OCI-LY7 (cell line): ENCODE results near the gene TRIB2. TPM values are rescaled to one million over a fixed set of nuclear protein-coding genes. Genes with fewer than 3 reads are reported as not detected.

Experiments used
- BruUV-seq: library from RNA; stranded (reverse); fragments of 400-500 nt; replicated peaks from 2 replicates; lab custom pipeline; 2021; lab: Mats Ljungman, UMichigan
- CTCF ChIA-PET: fragments of 300-600 bp; sonication (Branson Sonifier 250); formaldehyde crosslinking; loops from one replicate; lab custom pipeline; 2022; ENCODE audit warnings: antibody characterized with exemption; ENCODE audit not compliant: unreplicated experiment; lab: Charles Lee
- POLR2A ChIA-PET: fragments of 300-600 bp; sonication (Branson Sonifier 250); formaldehyde crosslinking; loops from one replicate; lab custom pipeline; 2022; ENCODE audit warnings: antibody characterized with exemption; lab: Charles Lee
- DNase-seq: peaks from one replicate; pipeline ENCODE4 v3.0.0-alpha.2; 2015; ENCODE audit warnings: low spot score
- H2AFZ ChIP-seq: fragments of 200-600 bp; sonication (generic), shearing (Covaris generic); 2 replicates; pipeline ENCODE4 v1.6.1; 2014; ENCODE audit warnings: mild to moderate bottlenecking, antibody characterized with exemption, low read length, moderate library complexity
- H3K27ac ChIP-seq: fragments of 200-600 bp; sonication (generic); 2 replicates; pipeline ENCODE4 v1.5.1; 2014; ENCODE audit warnings: mixed run types, low read depth, mild to moderate bottlenecking, moderate library complexity, low read length, inconsistent platforms; ENCODE audit not compliant: poor library complexity, severe bottlenecking
- H3K36me3 ChIP-seq: fragments of 200-600 bp; sonication (generic); 2 replicates; pipeline ENCODE4 v1.6.1; 2014; ENCODE audit warnings: mild to moderate bottlenecking, antibody characterized with exemption, low read length, moderate library complexity, mixed read lengths; ENCODE audit not compliant: insufficient read depth
- H3K4me1 ChIP-seq: fragments of 200-600 bp; sonication (generic); 2 replicates; pipeline ENCODE4 v1.5.1; 2014; ENCODE audit warnings: mild to moderate bottlenecking, low read length; ENCODE audit not compliant: insufficient read depth, poor library complexity, severe bottlenecking
- H3K4me2 ChIP-seq: fragments of 200-600 bp; sonication (generic); 2 replicates; pipeline ENCODE4 v1.6.1; 2014; ENCODE audit warnings: mild to moderate bottlenecking, low read length
- H3K4me3 ChIP-seq: fragments of 200-600 bp; sonication (generic); 2 replicates; pipeline ENCODE4 v1.5.1; 2014; ENCODE audit warnings: mild to moderate bottlenecking, low read depth, low read length; ENCODE audit not compliant: poor library complexity, severe bottlenecking
- H3K79me2 ChIP-seq: fragments of 200-600 bp; sonication (generic); 2 replicates; pipeline ENCODE4 v1.6.1; 2016; ENCODE audit warnings: low read depth, mild to moderate bottlenecking, low read length, moderate library complexity, mixed read lengths; ENCODE audit not compliant: insufficient read depth
- H3K9me2 ChIP-seq: fragments of 200-600 bp; sonication (generic); 2 replicates; pipeline ENCODE4 v1.6.1; 2016; ENCODE audit warnings: mild to moderate bottlenecking, low read length, mixed read lengths; ENCODE audit not compliant: insufficient read depth
- H3K9me3 ChIP-seq: fragments of 200-600 bp; sonication (generic); 2 replicates; pipeline ENCODE4 v1.6.1; 2014; ENCODE audit warnings: mild to moderate bottlenecking, mixed run types, low read length, mixed read lengths
- H4K20me1 ChIP-seq: fragments of 200-600 bp; sonication (generic); 2 replicates; pipeline ENCODE4 v1.6.1; 2014; ENCODE audit warnings: mild to moderate bottlenecking, antibody characterized with exemption, low read length, moderate library complexity, mixed read lengths; ENCODE audit not compliant: insufficient read depth
- CTCF ChIP-seq: fragments of 200-600 bp; sonication (generic); conservative IDR thresholded peaks from 2 replicates; pipeline ENCODE4 v1.5.1; 2014; ENCODE audit warnings: mild to moderate bottlenecking, antibody characterized with exemption, low read length, moderate library complexity, mixed read lengths
- EZH2phosphoT487 ChIP-seq: fragments of 200-600 bp; sonication (generic); IDR thresholded peaks from 2 replicates; pipeline ENCODE4 v1.6.1; 2018; ENCODE audit warnings: low read depth, borderline replicate concordance, mild to moderate bottlenecking, mixed run types, antibody characterized with exemption, low read length, moderate library complexity, mixed read lengths
- intact Hi-C: fragments of 100-400 bp; cut with micrococcal nuclease; formaldehyde crosslinking; loops from one replicate; pipeline ENCODE4 v1.10.0; 2022; ENCODE audit not compliant: unreplicated experiment
- total RNA-seq, 2 experiments: library from RNA; depleted of rRNA in 1 of 2; stranded (reverse); fragments of >200 nt in 1 of 2; shearing (Covaris generic) in 1 of 2; gene quantifications; 2 replicates each; pipeline ENCODE4 v1.2.3, GENCODE V29; 2014 to 2022

Gene TRIB2
- total RNA-seq, 2 experiments from 2014 or later: 18.8 to 26.0 TPM

GRCh38 chr2:12764075-12764730 is 47.5 kb downstream of the TRIB2 start:
- Histone ChIP-seq H4K20me1 (no peaks in the 10 kb centered on the region), H3K4me2 (no peak overlapping the region), H3K36me3 (no peaks in the 10 kb centered on the region), H3K79me2 (no peaks in the 10 kb centered on the region), H3K9me3 (no peaks in the 10 kb centered on the region), H3K4me3 (no peak overlapping the region), H2AFZ (no peak overlapping the region), H3K9me2 (no peaks in the 10 kb centered on the region), H3K27ac (no peak overlapping the region), H3K4me1 (no peaks in the 10 kb centered on the region)
- DNase-seq: no peak
- ChIA-PET POLR2A (no interaction called here), CTCF (no interaction called here)
- TF ChIP-seq CTCF: no peak
- no peak for TF ChIP-seq EZH2phosphoT487
- BruUV-seq: no TSS peak
- intact Hi-C loops: no loop called here

- no TSS peak for BruUV-seq
- no peaks in the 10 kb centered on the region for H3K9me3 ChIP-seq
- no peak overlapping the region for H3K4me2 ChIP-seq
- no peak overlapping the region for H3K27ac ChIP-seq
- no peaks in the 10 kb centered on the region for H3K36me3 ChIP-seq
- ChIA-PET POLR2A (no interaction called here), CTCF (no interaction called here)
- H3K9me2 ChIP-seq: no peaks in the 10 kb centered on the region
- TF ChIP-seq CTCF: no peak
- TF ChIP-seq EZH2phosphoT487: no peak
- H2AFZ ChIP-seq: no peak overlapping the region
- intact Hi-C loops: no loop called here
- H3K4me3 ChIP-seq: no peak overlapping the region
- DNase-seq: no peak
- H3K4me1 ChIP-seq: no peaks in the 10 kb centered on the region
- no peaks in the 10 kb centered on the region for H3K79me2 ChIP-seq
- H4K20me1 ChIP-seq: no peaks in the 10 kb centered on the region
These were observed 48.3 kb downstream of the TRIB2 start for GRCh38 chr2:12764849-12765605.

- ChIA-PET POLR2A (no interaction called here), CTCF (no interaction called here)
- Histone ChIP-seq H4K20me1 (no peaks in the 10 kb centered on the region), H3K4me2 (no peak overlapping the region), H3K4me3 (no peak overlapping the region), H3K9me2 (no peaks in the 10 kb centered on the region), H3K27ac (no peak overlapping the region), H3K4me1 (no peaks in the 10 kb centered on the region), H3K36me3 (no peaks in the 10 kb centered on the region), H3K79me2 (no peaks in the 10 kb centered on the region), H2AFZ (no peak overlapping the region), H3K9me3 (no peaks in the 10 kb centered on the region)
- intact Hi-C loops: no loop called here
- no TSS peak for BruUV-seq
- no peak for DNase-seq
- TF ChIP-seq CTCF: no peak
- no peak for TF ChIP-seq EZH2phosphoT487
These were observed 49.7 kb downstream of the TRIB2 start for GRCh38 chr2:12766421-12766879.
